Activated CD4-positive, alpha-beta T cell treated with anti-CD3 and anti-CD28 coated beads, Interleukin-10, Interleukin-2, amounts not matched to agents 100 ng/mL and 50 ng/mL, durations not matched to agents 16 hours and 8 hours (primary cell): Measurements from ENCODE around the gene TMEM255A.

Source experiments
- DNase-seq: peaks from one replicate; pipeline ENCODE4 v3.0.0-alpha.2; 2020

Gene TMEM255A

DNA sequence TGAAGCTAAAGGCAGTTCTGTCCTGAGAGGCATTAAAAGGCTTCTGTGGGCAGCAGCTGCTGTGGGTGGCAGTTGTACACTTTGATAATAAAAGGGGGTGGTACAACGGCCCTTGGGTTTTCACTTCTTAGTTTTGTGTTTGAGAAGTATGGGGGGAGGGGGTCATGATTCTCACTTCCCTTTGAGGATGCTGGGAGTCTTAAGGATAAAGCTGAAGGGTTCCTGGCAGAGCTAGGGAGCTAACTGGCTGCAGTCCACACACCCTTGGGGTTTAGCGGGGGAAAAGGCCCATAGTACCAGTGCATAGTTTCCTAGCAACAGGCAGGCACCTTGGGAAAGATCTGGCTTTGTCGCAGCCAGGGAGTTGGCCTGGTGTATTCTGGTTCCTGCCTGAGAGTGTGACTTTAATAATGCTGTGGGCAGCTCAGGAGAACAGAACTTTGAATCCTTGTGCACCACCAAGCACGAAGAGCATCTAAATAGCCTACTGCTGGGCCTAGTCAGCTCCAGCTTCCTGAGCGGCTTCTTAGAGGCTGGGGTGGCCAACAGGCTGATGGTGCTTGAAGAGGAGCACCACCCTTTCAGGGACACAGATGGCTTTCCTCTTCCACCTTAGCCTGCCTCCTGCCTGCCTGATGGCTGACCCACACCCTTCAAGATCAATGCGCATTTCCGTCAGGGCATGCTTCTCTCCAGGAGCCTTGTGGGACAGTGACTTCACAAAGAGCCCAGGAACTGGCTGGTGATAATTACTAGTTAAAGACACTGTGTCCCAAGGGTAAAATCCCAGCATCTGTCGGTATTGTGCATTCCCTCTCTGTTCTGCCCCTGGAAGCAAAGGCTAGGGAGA lies 48.2 kb downstream of the TMEM255A start:
- DNase-seq = no peak

- DNase-seq = no peak
Observed at GRCh38 chrX:120260369-120260768, 50.9 kb downstream of the TMEM255A start.

DNA sequence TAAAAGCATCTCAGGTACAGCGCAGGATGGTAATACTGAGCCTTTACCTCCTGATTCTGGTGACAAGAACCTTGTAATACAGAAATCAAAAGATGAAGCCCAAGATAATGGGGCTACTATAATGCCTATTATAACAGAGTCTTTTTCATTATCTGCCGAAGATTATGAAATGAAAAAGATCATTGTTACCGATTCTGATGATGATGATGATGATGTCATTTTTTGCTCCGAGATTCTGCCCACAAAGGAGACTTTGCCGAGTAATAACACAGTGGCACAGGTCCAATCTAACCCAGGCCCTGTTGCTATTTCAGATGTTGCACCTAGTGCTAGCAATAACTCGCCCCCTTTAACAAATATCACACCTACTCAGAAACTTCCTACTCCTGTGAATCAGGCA lies 57.5 kb downstream of the TMEM255A start:
- no peak for DNase-seq

DNA sequence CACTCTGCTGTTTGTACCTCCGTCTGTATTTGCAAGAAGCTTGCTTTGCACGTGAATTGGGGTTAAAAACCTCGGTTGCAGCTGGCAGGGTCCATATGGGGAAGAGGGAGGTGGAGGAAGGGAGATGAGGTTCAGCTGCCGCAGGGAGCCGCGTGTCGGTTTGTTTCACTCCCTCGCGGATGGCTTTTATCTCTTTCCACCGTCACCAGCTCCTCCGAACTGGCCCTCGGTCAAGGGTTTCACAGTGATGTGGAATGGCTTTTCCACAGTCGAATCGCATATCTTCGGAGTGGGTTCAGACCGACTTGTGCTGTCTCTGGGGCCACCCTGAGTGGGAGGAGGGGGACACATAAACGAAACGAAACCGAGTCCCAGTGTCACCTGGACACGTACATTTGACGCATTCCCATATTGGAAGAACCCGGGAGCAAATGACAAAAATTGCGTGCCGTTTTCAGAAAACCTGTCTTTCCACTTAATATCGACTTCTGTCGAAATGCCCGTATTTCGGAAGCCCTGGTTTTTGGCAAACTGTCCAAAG lies 59.7 kb downstream of the TMEM255A start:
- peak; percentile 28 for DNase-seq

- peak; percentile 93 for DNase-seq
Observed at GRCh38 chrX:120250522-120251271, 60.6 kb downstream of the TMEM255A start, which contains the start of gene ZBTB33. Gene ZBTB33 (plus strand): TSS chrX:120250812. CDS start chrX:120253416, 2,604 bp downstream.

GRCh38 chrX:120244735-120245498 lies 66.3 kb downstream of the TMEM255A start:
- DNase-seq = peak; percentile 72

DNA sequence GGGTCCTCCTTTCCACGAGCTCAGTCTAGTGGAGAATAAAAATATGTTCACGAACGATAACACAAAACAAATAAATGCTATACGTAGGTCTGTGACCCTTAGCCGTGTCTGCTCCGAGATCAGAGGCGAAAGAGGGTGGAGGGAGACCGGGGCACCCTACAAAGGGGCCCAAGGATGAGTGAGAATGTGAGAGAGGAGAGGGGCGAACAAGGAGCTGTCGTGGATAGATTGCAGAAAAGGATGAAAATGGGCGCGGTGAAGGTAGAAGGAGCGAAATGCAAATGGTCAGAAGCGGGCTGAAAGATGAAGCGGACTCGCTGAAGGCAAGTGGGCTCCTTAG lies 66.9 kb downstream of the TMEM255A start:
- no peak for DNase-seq

DNA sequence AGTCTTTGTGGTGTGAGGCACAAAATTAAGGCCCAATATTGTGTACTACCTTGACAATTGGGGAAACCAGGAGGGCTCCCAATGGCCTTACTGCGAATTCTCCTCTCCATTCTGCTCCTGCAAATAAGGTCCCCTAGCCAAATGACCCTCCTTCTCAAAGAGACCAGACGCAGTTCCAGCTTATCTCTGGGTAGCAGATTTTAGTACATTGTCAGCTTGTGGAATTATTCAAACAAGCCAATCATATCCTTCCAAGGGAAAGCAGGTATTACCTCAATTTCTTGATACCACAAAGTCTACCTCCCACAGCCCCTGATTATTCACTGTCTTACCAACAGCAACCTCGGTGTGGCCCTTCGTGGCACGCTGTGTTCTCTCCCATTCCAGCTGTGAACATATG lies 68.4 kb downstream of the TMEM255A start:
- no peak for DNase-seq

- DNase-seq = no peak
Observed at GRCh38 chrX:120238933-120239332, 72.3 kb downstream of the TMEM255A start.

- DNase-seq = no peak
Observed at GRCh38 chrX:120236687-120237479, 74.4 kb downstream of the TMEM255A start.

GRCh38 chrX:120235284-120235683 lies 76.0 kb downstream of the TMEM255A start:
- no peak for DNase-seq

DNA sequence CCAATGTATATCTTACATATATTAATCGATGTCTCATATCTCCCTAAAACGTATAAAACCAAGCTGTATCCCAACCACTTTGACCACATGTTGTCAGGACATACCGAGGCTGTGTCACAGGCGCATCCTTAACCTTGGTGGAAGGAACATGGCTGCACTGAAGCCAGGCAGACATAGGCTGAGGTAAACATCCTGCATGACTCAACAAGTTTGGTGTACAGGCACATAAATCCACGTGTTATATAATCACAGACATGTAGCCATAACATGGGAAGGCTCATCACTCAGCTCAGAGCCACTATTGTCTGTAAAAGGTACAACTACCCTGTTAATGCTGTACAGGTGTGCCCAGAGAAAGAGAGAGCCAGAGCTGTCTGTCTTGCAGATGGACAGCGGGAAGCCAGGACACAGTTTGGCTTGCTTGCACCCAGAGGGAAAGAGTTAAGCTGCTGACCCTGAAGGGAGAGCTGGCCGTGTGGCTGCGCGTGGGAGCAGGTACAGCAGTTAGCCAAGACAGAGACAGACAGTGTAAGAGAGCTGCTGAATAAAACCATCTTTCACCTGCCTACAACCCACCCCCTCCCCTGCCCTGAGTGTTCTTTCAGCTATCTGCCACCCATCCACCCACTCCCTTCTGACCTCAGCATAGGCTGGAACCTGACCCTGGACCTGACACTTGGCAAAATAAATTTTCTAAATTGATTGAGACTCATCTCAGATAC lies 82.9 kb downstream of the TMEM255A start:
- DNase-seq = no peak

- DNase-seq = no peak
Observed at GRCh38 chrX:120224388-120224787, 86.9 kb downstream of the TMEM255A start.

GRCh38 chrX:120223374-120223773 lies 87.9 kb downstream of the TMEM255A start:
- DNase-seq = no peak

DNA sequence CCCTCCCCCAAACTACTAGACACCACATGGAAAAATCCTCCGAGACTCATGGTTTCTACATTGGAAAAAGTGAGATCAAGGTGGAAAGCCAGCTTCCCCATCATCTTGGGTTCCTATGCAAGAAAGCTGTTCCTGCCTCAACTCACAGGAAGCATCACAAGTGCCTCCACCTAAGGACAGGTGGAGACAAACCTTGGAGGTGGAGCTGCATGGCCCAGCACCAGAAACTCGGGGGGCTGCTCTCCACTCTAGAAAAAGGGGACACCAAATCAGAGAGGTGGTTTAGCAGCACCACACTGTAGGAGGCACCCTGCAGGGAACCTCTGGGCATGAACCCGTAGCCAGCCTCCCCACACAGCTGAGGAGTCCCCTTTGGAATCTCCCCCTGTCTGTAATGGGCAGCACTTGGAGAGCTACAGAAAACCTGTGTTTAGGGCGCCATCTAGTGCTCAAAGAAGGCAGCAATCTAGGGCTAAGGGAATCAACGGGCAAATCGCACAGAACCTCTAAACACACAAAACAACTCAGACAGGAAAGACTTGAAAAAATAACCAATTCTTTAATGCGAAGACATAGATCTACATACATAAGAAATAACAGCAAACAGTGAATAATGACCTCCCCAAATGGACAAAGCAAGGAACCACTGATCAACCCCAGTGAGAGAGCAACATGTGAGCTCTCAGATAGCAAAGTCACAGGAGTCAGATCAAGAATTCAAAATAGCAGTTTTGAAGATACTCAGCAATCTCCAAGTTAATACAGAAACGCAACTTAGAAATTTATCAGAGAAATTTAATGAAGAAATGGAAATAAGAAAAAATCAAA lies 97.6 kb downstream of the TMEM255A start:
- peak; percentile 67 for DNase-seq
